ENCODE measurements around the gene ADNP2.

ADNP2 gene

GRCh38 chr18:80170395-80171053, 61.5 kb downstream of the ADNP2 start:
- no peak for DNase-seq (ENCODE audit: low spot score)

DNA sequence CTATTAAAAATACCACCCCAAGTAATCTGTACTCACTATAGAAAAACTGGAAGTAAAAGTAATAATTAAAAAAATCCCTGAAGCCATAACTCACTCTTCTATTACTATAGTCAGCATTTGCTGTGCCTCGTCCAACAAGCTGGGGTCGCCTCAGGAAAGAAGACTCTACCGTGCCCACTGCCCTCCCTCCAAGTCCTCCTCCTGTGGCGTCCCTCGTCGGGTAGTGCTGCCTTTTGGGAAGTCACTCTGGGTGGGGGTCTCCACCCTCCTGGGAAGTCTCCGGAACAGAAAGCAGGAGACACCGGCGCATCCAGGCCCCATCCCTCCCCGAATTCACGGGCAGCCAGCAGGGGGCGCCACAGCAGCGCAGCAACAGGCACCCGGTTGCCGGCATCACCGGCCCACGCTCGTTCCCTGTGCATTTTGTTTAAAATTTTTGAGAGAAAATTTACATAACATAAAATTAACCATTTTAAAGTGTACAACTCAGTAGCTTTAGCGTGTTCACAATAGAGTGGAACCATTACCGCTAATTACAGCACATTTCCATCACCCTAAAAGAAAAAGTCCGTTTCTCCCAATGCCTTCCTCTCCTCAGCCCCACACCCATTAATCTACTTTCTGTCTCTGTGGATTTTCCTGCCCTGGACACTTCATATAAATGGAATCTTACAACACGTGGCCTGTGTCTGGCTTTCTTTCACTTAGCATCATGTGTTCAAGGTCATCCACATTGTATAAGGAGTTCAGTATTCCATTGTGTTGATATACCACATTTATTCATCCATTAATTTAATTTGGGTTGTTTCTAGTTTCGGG, 62.2 kb downstream of the ADNP2 start:
- DNase-seq (ENCODE audit: low spot score) = no peak

DNA sequence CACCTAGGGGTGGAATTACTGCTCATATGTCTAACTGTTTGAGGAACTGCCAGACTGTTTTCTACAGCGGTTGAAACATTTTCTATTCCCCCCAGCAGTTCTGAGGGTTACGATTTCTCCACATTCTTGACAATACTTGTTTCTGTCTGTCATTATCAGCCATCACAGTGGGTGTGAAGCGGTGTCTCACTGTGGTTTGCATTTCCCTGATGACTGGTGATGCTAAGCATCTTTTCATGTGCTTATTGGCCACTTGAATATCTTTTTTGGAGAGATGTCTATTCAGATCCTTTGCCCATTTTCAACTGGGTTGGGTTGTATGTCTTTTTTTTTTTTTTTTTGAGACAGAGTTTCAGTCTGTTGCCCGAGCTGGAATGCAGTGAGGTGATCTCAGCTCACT, 63.0 kb downstream of the ADNP2 start:
- DNase-seq (ENCODE audit: low spot score) = no peak

GRCh38 chr18:80173060-80173459, 64.0 kb downstream of the ADNP2 start:
- DNase-seq (ENCODE audit: low spot score) = no peak

GRCh38 chr18:80175451-80176204, 66.6 kb downstream of the ADNP2 start:
- no peak for DNase-seq (ENCODE audit: low spot score)

DNA sequence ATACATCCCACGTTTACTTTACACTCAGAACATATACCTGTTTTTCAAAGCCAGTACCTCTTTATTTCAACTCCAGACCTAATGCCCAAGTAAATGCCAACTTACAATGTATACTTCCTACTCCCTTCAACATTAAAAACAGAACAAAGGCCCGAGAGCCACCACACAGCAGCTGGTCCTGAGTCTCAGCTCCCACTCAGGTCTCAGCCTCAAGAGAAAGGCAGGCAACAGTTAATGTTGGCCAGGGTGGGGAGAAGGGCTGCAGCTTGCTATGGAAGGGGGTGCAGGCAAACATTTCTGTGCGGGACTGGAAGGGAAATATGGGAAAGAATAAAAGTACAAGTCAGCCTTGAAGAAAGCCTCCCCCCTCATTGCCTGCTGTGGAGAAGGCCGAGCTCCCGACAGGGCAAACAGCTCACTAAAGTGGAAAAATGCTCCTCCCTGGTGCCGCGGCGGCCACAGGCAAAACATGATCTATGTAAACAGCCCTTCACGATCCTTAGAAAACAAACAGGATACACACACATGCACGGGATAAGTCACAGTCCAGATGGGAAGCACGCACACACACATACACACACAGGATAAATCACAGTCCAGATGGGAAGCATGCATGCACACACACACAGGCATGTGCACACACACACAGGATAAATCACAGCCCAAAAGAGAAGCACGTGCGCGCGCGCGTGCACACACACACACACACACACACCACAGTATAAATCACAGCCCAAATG, 67.4 kb downstream of the ADNP2 start:
- no peak for DNase-seq (ENCODE audit: low spot score)

- DNase-seq (ENCODE audit: low spot score) = no peak
Measured at GRCh38 chr18:80177128-80177527, 68.1 kb downstream of the ADNP2 start.

GRCh38 chr18:80178935-80179818, 70.1 kb downstream of the ADNP2 start:
- no peak for DNase-seq (ENCODE audit: low spot score)

DNA sequence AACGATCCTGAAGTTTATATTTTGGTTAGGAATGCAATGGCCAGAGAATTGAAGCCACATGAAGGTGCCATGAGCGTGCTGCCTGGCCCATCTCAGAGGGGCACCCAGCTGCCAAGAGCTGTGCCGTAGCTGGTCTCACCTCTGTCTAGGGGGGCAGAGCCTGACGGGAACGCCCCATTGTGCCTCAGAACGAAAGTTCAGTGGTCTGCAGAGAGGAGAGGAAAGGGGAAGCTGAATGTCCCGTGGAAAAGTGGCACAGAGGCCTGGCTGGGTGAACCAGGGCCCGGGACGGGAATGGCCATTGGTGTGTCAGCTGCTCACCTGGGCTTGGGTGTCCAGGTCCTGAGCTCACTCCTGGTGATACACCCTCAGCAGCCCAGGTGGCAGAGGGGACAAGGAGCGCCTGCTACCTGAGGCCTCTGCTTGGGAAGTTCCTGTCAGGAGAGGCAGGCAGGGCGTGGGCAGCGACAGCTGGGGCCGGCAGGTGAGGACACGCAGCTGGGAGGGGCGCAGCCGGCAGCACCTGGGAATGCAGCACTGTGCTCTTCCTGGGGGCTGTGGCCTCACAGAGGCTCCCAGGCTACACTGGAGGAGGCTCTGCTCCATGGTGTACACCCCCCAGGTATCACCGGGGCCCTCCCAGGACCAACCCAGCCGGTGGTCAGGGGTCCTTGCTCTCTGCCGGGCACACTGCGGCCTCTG, 70.9 kb downstream of the ADNP2 start:
- no peak for DNase-seq (ENCODE audit: low spot score)

GRCh38 chr18:80180778-80181564, 71.9 kb downstream of the ADNP2 start:
- no peak for DNase-seq (ENCODE audit: low spot score)

DNA sequence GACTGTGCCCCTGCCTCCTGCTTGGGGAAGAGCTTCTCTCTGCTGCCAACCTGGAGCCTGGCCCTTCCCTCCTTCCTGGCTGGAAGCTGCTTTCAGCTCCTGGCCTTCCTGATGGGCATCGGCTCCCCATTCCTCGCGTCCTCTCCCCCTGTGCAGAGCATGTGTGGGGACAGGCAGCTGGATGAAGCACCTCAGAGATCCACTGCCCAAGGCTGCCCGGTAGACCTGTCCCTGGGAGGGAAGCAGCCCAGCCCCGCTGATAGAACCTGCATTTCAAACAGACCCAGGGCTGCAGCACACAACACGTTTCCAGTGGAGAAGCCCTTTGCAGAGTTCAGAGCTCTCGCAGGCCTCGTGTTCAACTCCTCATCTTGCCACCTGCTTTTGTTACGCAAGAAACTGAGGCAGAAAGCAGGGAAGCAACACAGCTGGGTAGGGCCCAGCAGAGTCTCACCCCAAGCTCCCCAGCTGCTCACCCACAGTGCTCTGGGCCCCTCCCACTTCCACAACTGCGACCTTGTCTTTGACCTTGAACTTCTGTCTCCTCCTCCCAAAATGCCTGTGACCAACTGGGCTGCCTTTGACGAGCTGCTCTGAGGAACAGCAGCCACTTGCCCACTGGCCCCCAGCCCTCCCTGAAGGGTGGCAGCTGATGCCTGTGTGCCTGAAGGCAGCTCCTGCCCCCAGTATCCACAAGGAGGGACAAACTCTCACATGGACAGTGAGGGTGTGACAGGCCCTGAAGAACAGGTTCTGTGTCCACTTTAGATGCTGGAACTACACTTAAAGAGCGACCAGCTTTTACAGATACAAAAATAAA, 72.8 kb downstream of the ADNP2 start:
- no peak for DNase-seq (ENCODE audit: low spot score)

DNA sequence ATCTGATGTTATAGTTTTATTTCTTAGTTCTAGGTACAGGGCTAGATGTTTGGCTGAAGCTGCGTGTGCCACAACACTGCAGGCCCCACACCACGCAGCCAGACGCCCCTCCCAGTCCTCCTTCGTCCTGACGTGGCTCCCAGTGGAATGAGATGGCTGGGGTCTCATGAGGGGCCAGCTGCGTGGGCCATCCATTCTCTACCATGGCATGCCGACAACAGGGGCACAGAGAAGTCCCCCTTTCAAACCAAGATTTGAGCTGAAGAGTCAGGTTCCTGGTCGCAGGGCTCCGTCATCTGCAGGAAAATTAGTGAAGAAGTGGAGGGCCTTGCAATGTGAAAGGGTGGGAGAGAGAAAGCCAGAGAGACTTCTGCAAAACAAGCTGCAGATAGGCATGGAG, 73.8 kb downstream of the ADNP2 start:
- no peak for DNase-seq (ENCODE audit: low spot score)

GRCh38 chr18:80183273-80184050, 74.4 kb downstream of the ADNP2 start:
- DNase-seq (ENCODE audit: low spot score) = no peak

DNA sequence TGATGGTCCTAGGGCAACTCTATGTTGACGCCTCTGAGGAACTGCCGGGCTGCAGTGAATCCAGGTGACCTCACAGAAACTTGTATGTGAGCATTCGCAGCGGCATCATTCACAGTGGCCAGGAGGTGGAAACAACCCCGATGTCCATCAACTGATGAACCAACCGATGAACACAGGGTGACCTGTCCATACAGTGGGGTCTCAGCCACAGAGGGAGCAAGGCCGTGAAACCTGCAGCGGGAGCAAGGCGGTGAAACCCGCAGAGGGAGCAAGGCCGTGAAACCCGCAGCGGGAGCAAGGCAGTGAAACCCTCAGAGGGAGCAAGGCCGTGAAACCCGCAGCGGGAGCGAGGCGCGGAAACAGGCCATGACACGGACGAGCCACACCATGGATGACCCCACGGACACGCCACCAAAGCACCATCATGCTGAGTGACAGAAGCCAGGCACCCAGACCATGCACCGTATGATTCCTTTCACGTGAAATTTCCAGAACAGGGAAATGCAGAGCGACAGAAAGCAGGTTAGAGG, 75.2 kb downstream of the ADNP2 start:
- no peak for DNase-seq (ENCODE audit: low spot score)

DNA sequence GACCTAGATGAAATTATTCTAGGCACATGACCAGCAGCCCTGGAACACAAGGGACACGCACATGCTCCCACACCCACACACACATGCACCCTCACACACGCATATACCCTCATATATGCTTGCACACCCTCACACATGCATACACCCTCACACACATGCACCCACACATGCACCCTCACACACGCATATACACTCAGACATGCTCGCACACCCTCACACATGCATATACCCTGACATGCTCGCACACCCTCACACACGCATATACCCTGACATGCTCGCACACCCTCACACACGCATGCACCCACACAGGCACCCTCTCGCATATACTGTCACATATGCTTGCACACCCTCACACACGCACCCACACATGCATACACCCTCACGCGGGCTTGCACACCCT, 76.5 kb downstream of the ADNP2 start:
- DNase-seq (ENCODE audit: low spot score) = no peak

DNA sequence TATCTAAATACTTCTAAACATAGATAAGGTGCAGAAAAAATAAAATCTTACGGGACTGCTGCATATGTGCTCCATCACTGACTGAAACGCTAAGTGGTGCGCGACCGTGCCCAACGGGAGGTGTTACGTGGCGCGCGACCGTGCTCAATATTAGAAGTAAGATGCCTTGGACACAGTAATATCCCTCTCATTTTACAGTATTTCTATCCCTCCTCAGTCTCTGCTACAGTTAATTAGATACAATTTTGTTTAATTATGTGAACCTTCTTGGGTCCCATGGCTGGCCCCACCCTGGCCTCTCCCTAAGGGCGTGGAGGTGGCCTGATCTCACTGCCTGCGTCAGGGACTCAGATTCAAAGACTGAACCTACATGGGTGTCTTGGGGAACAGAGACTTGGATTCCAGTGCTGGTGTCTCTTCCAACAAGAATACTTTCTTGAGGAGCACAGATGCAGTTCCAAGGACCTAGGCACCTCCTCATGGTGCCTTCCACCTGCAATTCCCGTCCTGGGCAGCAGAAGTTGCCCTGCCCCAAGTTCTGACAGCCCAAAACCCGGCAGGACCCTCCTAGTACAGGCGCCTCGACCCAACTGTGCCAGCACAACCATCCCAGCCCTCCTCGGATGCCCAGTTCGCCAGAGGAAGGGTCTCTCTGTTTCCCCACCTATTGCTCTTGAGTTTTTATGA, 79.0 kb downstream of the ADNP2 start:
- no peak for DNase-seq (ENCODE audit: low spot score)
